HG03196 (cell line): Measurements from ENCODE around the gene FCRL1.

Experiments used
- ATAC-seq: cut with Tn5 transposase; IDR thresholded peaks from one replicate; pipeline ENCODE4 v1.9.1; 2021; ENCODE audit not compliant: unreplicated experiment

The FCRL1 gene

DNA sequence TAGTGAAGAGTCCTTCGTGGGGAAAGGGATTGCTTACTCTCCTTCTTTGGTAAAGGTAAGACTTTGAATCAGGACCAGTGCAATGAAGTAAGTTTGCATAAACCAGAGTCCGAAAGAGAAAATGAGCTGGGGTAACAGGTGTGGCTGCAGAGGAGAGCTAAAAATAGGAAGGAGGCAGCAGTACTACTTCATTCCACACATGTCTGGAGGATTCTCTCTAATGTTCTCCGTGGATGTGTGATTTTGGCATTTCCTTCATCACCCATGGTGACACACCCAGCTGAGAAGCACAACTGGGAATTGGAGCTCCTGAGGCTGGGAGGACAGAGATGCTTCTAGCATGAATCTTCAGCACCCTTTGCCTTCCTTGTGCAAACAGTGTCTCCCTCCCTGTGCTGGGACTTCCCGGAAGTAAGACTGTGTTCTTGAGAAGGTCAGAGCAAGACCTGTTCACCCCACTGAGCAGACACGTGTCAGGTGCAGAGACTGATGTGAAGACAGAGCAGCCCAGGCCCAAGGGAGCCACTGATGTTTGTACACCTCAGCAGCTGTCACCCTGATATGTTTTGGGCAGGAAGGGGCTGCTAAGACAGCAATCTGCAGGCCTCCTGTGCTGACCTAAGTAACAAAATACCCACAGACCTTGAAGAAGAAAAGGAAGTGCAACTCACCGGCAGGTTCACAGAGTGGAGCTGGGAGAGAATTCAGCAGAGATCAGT, 13.3 kb downstream of the FCRL1 start:
- peak; percentile 91 for ATAC-seq

GRCh38 chr1:157803851-157804250, 16.1 kb downstream of the FCRL1 start:
- ATAC-seq, result no peak

- ATAC-seq, result no peak
Observed at GRCh38 chr1:157799996-157800395, 19.9 kb downstream of the FCRL1 start.

DNA sequence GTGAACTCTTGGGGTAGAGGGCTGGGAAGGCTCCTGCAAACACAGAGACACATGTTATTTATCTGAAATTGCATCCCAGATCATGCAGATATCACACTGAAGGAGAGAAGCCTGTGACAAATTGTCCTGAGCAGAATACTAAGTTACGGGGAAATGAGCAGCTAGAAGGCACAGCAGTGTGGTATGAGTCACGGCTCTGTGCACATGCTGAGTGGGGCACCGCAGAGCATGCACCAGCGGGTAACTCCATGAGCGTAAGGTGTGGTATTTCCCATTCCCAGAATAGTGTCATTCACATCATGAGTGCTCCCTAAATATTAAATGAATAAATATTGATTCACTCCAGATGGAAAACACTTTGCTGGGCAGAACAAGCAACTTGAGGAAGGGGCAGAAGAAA, 21.7 kb downstream of the FCRL1 start:
- ATAC-seq, result no peak

DNA sequence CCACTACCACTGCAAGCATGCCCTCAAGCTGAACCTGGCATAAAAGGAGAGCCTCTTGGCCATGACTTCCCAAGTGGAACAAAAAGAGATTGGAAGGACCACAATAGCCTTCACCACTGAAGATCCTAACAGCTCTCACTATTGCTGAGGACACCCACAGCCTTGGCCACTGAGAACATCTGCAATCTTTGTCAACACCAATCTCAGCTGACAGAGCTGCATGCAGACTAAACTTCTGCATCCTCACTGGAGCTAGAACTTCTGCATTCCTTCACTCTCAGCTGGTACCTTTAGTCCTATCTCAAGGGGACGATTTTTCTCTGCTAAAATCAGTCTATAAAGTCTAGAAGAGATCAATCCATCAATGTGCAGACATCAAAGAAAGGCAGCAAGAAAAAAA, 34.7 kb downstream of the FCRL1 start:
- ATAC-seq, result no peak

GRCh38 chr1:157784801-157785200, 35.1 kb downstream of the FCRL1 start:
- ATAC-seq, result no peak

DNA sequence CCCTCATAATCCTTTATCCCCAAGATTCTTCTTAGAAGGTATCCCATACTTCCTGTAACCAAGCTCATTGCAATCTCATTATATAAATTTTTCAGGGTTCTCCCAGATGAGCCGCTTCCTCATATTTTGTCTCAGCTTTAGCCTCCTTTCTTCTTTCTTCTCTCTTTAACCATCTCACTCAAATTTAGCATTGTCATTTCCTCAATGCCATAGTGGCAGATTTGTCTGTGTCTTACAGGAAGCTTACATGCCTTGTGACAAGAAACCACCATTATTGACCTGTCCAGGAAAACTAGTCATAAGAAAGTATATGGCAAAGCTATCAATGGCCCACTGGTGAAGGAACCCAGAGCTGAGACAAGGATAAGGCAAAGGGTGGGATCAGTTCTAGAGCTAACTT, 37.0 kb downstream of the FCRL1 start:
- no peak for ATAC-seq

DNA sequence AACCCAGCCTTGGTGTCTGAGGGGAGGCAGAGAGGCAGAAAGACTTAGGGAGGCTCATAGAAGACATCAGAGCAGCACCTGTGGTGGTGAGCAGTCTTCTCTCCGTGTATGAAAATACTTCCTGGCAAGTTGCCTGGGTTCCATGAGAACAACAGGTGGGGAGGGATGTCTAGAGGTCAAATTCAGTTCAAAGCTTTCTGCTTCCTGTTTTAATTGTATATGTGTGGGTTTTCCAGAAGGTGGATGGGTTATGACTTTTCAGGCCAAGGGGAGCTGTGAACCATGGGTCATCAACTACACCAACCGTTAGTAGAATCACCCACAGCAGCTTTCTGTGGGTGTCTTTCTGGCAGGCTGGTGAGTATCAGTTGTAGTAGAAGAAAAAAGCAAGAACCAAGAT, 38.9 kb downstream of the FCRL1 start:
- no peak for ATAC-seq

- peak; percentile 75 for ATAC-seq
Observed at GRCh38 chr1:157776971-157777391, 42.9 kb downstream of the FCRL1 start, which contains the start of gene FCRL2. FCRL2 (minus strand) TSS chr1:157777132; CDS start chr1:157777073, 59 bp downstream.

- no peak for ATAC-seq
Observed at GRCh38 chr1:157775101-157775870, 44.6 kb downstream of the FCRL1 start.

DNA sequence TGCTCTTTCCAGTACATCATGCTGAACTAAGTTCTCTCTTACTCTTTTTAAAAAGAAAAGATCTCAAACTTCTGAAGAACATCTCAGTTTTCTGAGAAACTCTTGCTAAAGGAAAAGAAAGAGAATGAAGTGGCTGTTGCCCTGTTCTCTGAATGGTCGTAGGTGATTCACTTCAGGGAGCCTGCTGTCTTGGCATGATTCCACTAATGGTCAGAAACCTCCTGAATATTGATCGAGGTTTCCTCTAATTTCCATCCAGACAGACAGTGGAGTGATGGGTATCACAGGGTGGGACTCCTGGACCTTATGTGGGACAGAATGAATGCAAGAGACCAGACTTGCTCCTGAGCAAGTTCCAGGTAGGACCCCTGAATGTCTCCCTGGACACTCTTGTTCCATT, 45.5 kb downstream of the FCRL1 start:
- no peak for ATAC-seq

GRCh38 chr1:157773493-157774350, 46.2 kb downstream of the FCRL1 start:
- ATAC-seq, result no peak

DNA sequence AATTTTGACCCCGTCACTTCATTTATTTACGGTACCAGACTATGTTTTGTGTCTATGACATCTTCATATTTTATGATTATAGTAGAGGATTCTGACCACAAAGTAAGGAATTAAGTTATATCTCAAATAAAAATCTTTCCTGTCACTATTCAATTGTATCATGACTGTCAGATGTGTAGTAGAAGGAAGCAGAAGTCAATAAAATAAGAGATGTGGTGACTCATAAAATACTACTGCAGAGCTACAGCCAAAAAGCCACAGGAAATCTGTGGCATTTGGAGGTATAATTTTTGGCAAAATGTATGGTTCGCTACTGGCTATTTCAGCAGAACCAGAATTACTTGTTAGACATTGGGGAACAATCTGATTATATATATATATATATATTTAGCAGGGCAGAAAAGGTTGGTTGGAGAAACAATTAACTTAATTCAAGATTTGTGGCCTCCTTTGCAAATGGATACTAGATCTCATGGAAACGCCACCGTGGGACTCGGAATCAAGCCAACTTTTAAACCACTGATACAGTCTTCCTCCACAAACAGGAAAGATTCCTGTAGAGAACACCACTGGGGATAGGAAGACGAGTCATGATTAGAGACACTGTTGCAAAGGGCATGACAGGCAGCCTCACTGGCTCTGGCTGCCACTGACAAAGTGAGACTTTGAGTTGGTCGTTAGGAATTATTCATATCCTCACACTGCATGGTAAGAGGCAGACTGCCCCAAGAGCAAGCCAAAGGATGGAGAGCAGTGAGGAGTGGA, 48.1 kb downstream of the FCRL1 start:
- ATAC-seq, result no peak

GRCh38 chr1:157770442-157771043, 49.4 kb downstream of the FCRL1 start:
- no peak for ATAC-seq

GRCh38 chr1:157766792-157767191, 53.1 kb downstream of the FCRL1 start:
- ATAC-seq, result no peak

- no peak for ATAC-seq
Observed at GRCh38 chr1:157758018-157758417, 61.9 kb downstream of the FCRL1 start.

GRCh38 chr1:157753611-157754010, 66.3 kb downstream of the FCRL1 start:
- no peak for ATAC-seq

- ATAC-seq, result no peak
Observed at GRCh38 chr1:157751283-157751682, 68.6 kb downstream of the FCRL1 start.

- no peak for ATAC-seq
Observed at GRCh38 chr1:157748262-157748817, 71.6 kb downstream of the FCRL1 start.
